ENCODE results near the gene SPG7. TPM values are rescaled to one million over a fixed set of nuclear protein-coding genes. Genes with fewer than 3 reads are reported as not detected.

The SPG7 gene
- total RNA-seq, 1 donor from 2014 or later, result 122 TPM

- Mint-ChIP-seq H3K4me3 (no peak overlapping the region), H3K9me3 (no peaks in the 10 kb centered on the region), H3K4me1 (no peaks in the 10 kb centered on the region), H3K27ac (no peak overlapping the region), H3K27me3 (ENCODE audit: insufficient read depth, low read depth) (peaks cover 11% of the 10 kb centered on the region), H3K36me3 (peaks cover 17% of the 10 kb centered on the region)
- Histone ChIP-seq H3F3A (ENCODE audit: low read depth) (no peaks in the 10 kb centered on the region), H3K36me3 (no peaks in the 10 kb centered on the region), H2AFZ (replicated peaks) (no peak overlapping the region), H3K4me1 (no peaks in the 10 kb centered on the region), H3K4me2 (no peak overlapping the region), H4K20me1 (ENCODE audit: low read depth) (no peaks in the 10 kb centered on the region), H3K27me3 (no peaks in the 10 kb centered on the region), H3K27ac (no peak overlapping the region), H3K9ac (no peak overlapping the region), H3K4me3 (no peak overlapping the region), H3K9me3 (ENCODE audit: low read depth) (no peaks in the 10 kb centered on the region), H3K79me2 (ENCODE audit: low read depth) (no peaks in the 10 kb centered on the region)
- DNase-seq (ENCODE audit: low spot score), result no peak
- TF ChIP-seq EZH2 (IDR thresholded peaks at IDR 0.05), result no peak
- no peak for TF ChIP-seq EZH2phosphoT487 (IDR thresholded peaks at IDR 0.05)
- TF ChIP-seq CTCF (IDR thresholded peaks at IDR 0.05), result no peak
These were observed 39.1 kb downstream of the SPG7 start for GRCh38 chr16:89547291-89547690.

GRCh38 chr16:89547860-89548259 lies 39.7 kb downstream of the SPG7 start:
- Histone ChIP-seq H3K9ac (no peak overlapping the region), H3K4me1 (no peaks in the 10 kb centered on the region), H3K9me3 (ENCODE audit: low read depth) (no peaks in the 10 kb centered on the region), H3K27me3 (no peaks in the 10 kb centered on the region), H3K4me3 (no peak overlapping the region), H4K20me1 (ENCODE audit: low read depth) (no peaks in the 10 kb centered on the region), H3K27ac (no peak overlapping the region), H3K79me2 (ENCODE audit: low read depth) (no peaks in the 10 kb centered on the region), H3F3A (ENCODE audit: low read depth) (no peaks in the 10 kb centered on the region), H3K36me3 (no peaks in the 10 kb centered on the region), H2AFZ (replicated peaks) (no peak overlapping the region), H3K4me2 (no peak overlapping the region)
- TF ChIP-seq EZH2phosphoT487 (IDR thresholded peaks at IDR 0.05), result no peak
- TF ChIP-seq CTCF (IDR thresholded peaks at IDR 0.05), result no peak
- no peak for TF ChIP-seq EZH2 (IDR thresholded peaks at IDR 0.05)
- H3K27me3 Mint-ChIP-seq (ENCODE audit: insufficient read depth, low read depth), result peaks cover 11% of the 10 kb centered on the region
- no peaks in the 10 kb centered on the region for H3K9me3 Mint-ChIP-seq
- H3K4me3 Mint-ChIP-seq, result no peak overlapping the region
- H3K4me1 Mint-ChIP-seq, result no peaks in the 10 kb centered on the region
- H3K36me3 Mint-ChIP-seq, result peaks cover 18% of the 10 kb centered on the region
- no peak for DNase-seq (ENCODE audit: low spot score)
- H3K27ac Mint-ChIP-seq, result no peak overlapping the region

- H3F3A ChIP-seq (ENCODE audit: low read depth), result no peaks in the 10 kb centered on the region
- no peak overlapping the region for H3K9ac ChIP-seq
- H3K4me1 ChIP-seq, result no peaks in the 10 kb centered on the region
- no peaks in the 10 kb centered on the region for H3K9me3 ChIP-seq (ENCODE audit: low read depth)
- Mint-ChIP-seq H3K9me3 (no peaks in the 10 kb centered on the region), H3K27me3 (ENCODE audit: insufficient read depth, low read depth) (peaks cover 7% of the 10 kb centered on the region), H3K4me3 (no peak overlapping the region), H3K4me1 (no peaks in the 10 kb centered on the region), H3K36me3 (peaks cover 21% of the 10 kb centered on the region), H3K27ac (no peak overlapping the region)
- H3K4me2 ChIP-seq, result no peak overlapping the region
- H3K36me3 ChIP-seq, result no peaks in the 10 kb centered on the region
- no peak overlapping the region for H3K27ac ChIP-seq
- H2AFZ ChIP-seq (replicated peaks), result no peak overlapping the region
- H3K79me2 ChIP-seq (ENCODE audit: low read depth), result no peaks in the 10 kb centered on the region
- H4K20me1 ChIP-seq (ENCODE audit: low read depth), result no peaks in the 10 kb centered on the region
- no peak overlapping the region for H3K4me3 ChIP-seq
- no peak for TF ChIP-seq EZH2phosphoT487 (IDR thresholded peaks at IDR 0.05)
- no peak for TF ChIP-seq CTCF (IDR thresholded peaks at IDR 0.05)
- no peak for TF ChIP-seq EZH2 (IDR thresholded peaks at IDR 0.05)
- H3K27me3 ChIP-seq, result no peaks in the 10 kb centered on the region
- no peak for DNase-seq (ENCODE audit: low spot score)
These were observed 40.3 kb downstream of the SPG7 start for GRCh38 chr16:89548344-89549006.
